GM23248 (cell line): Measurements from ENCODE around the gene BASP1.

Source experiments
- EZH2 ChIP-seq: fragments of 200-600 bp; sonication (generic); IDR thresholded peaks from 2 replicates; pipeline ENCODE4 v1.6.1; 2018; ENCODE audit warnings: antibody characterized with exemption, mild to moderate bottlenecking; ENCODE audit not compliant: insufficient read depth, poor library complexity, severe bottlenecking
- EZH2phosphoT487 ChIP-seq: fragments of 200-600 bp; sonication (generic); IDR thresholded peaks from 2 replicates; pipeline ENCODE4 v1.6.1; 2018; ENCODE audit warnings: antibody characterized with exemption, moderate library complexity, mild to moderate bottlenecking, low read depth; ENCODE audit not compliant: insufficient read depth

DNA sequence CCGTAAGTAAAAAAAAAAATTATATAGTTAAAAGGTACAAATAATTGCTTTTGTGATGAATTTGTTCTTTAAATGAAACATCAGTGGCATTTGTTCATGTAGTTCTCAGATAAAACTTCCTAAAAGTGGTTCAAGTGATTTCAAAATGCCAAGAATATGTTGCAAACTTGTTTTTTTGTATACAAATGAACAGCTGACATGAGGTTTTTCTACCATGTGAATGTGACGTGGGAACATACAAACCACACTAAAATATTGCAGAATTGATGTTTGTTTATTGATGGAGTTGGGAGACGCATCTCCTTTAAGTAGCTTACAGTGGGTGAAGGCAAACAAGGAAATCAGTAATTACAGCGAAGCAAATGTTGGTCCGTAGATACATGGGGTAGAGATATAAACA, 16.9 kb downstream of the BASP1 start:
- no peak for TF ChIP-seq EZH2phosphoT487
- TF ChIP-seq EZH2 = no peak
